BE2C (cell line): ENCODE measurements around the gene CNTN4.

ENCODE experiments used
- DNase-seq: peaks from one replicate; pipeline ENCODE4 v3.0.0-alpha.2; 2020
- H3K27me3 ChIP-seq: fragments of 250-450 bp; sonication (Bioruptor Pico); 2 replicates; pipeline ENCODE4 v1.5.1; 2020; ENCODE audit warnings: mild to moderate bottlenecking
- H3K36me3 ChIP-seq: fragments of 250-450 bp; sonication (Bioruptor Pico); 2 replicates; pipeline ENCODE4 v1.5.1; 2020; ENCODE audit warnings: mild to moderate bottlenecking
- H3K4me1 ChIP-seq: fragments of 250-450 bp; sonication (Bioruptor Pico); 2 replicates; pipeline ENCODE4 v1.5.1; 2020
- H3K4me3 ChIP-seq: 2 replicates; pipeline ENCODE4 v1.5.1; 2011; ENCODE audit warnings: low read depth, low read length
- H3K9me3 ChIP-seq: fragments of 250-450 bp; sonication (Bioruptor Pico); 2 replicates; pipeline ENCODE4 v1.5.1; 2020
- TF ChIP-seq, protein P1 (sequence below): IDR thresholded peaks from 2 replicates; pipeline ENCODE4 v1.5.1; 2012; ENCODE audit warnings: mild to moderate bottlenecking, low read depth, low read length

CNTN4 gene

DNA sequence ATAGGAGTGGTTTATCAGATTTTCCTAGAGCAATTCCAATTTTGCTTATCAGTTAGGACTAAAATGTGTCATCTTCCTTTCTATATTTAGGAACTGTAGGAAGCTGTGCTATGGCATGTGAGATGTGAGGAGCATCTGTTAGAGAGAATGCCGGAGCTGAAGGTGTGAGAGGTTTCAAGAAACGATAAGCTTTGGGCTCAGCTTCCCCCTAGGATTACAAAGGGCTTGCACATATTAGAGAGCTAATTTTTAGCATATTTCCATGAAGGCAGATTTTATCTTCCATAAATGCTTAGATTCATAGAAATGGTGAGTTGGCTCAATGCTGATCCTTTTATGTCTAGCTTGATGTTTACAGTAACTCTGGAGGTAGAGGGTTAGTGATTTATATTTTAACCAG, 120.2 kb downstream of the CNTN4 start:
- Histone ChIP-seq H3K4me1 (no peaks in the 10 kb centered on the region), H3K27me3 (no peaks in the 10 kb centered on the region), H3K4me3 (no peak overlapping the region), H3K36me3 (no peaks in the 10 kb centered on the region), H3K9me3 (no peaks in the 10 kb centered on the region)
- no peak for DNase-seq
- TF ChIP-seq, protein P1, sequence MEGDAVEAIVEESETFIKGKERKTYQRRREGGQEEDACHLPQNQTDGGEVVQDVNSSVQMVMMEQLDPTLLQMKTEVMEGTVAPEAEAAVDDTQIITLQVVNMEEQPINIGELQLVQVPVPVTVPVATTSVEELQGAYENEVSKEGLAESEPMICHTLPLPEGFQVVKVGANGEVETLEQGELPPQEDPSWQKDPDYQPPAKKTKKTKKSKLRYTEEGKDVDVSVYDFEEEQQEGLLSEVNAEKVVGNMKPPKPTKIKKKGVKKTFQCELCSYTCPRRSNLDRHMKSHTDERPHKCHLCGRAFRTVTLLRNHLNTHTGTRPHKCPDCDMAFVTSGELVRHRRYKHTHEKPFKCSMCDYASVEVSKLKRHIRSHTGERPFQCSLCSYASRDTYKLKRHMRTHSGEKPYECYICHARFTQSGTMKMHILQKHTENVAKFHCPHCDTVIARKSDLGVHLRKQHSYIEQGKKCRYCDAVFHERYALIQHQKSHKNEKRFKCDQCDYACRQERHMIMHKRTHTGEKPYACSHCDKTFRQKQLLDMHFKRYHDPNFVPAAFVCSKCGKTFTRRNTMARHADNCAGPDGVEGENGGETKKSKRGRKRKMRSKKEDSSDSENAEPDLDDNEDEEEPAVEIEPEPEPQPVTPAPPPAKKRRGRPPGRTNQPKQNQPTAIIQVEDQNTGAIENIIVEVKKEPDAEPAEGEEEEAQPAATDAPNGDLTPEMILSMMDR = no peak

DNA sequence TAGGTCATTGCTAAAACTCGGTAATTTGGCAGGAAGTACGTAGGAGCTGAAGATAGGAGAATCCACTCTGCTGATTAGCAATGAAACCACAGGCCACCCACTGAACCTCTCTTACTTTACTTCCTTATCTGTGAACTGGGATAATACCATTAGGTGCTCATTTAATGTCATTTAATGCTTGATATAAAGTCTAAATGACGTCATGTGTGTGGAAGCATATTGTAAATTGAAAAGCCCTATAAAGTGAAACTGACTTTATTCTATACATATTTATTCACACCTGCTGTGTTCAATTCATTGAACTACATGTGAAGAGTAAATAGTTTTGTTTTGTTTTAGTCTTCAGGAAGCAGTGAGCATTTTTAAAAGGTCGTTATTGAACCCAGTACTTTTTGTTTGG, 137.5 kb downstream of the CNTN4 start:
- Histone ChIP-seq H3K4me1 (peaks cover 2% of the 10 kb centered on the region; the same call in 1 of the 2 replicates), H3K36me3 (no peaks in the 10 kb centered on the region), H3K9me3 (no peaks in the 10 kb centered on the region), H3K27me3 (no peaks in the 10 kb centered on the region), H3K4me3 (no peak overlapping the region)
- DNase-seq = no peak
- TF ChIP-seq, protein P1 = no peak

DNA sequence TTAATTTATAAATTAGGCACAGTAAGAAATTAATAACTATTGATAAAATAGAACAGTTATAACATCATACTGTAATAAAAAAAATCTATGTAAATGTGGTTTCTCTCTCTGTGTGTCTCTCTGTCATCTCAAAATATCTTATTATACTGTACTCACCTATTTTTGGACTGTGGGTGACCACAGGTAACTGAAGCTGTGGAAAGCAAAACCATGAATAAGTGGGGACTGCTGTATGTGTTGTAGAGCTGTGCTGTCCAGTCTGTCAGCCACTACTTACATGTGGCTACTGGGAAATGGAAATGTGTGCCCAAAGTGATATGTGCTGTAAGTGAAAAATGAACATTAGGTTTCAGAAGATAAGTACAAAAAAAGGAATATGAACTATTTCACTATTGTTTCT, 145.5 kb downstream of the CNTN4 start:
- H3K4me3 ChIP-seq = no peak overlapping the region
- no peaks in the 10 kb centered on the region for H3K27me3 ChIP-seq
- DNase-seq = no peak
- TF ChIP-seq, protein P1 = no peak
- no peaks in the 10 kb centered on the region for H3K36me3 ChIP-seq
- H3K9me3 ChIP-seq = no peaks in the 10 kb centered on the region
- no peaks in the 10 kb centered on the region for H3K4me1 ChIP-seq

DNA sequence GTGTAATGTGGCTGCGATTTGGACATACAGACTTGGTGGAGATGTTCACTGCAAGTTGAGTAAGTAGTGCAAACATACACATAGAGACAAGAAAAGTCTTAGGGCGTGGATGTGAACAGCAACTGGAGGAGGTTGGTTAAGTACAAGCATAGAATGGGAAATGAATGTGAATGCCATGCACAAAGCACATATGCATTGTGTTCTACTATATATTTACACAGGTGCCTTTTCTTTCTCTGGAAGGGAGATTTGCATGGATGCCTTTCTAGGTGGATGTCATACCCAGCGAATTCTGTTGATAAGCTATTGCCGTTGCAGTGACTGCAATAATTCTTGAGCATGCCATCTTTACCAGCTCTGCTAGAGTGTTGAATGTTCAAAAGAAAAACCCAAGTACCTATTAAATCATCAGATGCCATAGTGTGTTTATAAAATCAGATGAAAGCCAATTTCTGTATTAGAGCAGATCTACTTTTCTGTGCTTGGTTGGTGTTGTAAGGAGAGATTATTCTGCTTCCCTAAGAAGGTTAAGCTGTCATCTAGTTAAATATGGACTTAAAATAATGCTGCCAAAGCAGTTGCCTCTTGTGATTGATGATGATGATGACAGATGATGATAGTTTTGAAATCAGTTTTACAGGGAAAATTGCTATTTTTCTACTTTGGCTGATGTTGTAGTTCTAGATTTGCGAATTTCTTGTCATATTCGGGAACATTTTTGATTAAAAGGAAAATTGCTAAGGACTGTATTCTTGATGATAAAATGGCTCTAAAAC, 148.4 kb downstream of the CNTN4 start:
- no peaks in the 10 kb centered on the region for H3K36me3 ChIP-seq
- no peak for DNase-seq
- H3K4me1 ChIP-seq = no peaks in the 10 kb centered on the region
- no peak overlapping the region for H3K4me3 ChIP-seq
- TF ChIP-seq, protein P1 = no peak
- H3K27me3 ChIP-seq = no peaks in the 10 kb centered on the region
- no peaks in the 10 kb centered on the region for H3K9me3 ChIP-seq

DNA sequence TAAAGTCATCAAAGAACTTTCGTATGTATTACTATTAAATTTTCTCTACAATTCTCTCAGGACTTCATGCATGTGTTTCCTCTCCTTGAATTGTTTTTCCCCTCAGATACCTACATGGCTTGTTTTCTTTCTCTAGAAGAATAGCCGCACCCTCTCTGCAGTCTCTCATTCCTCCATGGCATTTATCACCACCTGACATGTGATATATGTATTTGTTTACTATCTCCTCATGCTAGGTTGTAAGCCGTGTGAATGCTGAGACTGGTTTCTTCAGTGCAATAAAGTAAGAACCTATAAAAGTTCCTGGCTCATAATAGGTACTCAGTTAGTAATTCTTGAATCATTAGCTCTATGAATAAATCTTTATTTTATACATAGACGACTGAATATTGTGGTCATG, 149.2 kb downstream of the CNTN4 start:
- H3K4me1 ChIP-seq = no peaks in the 10 kb centered on the region
- no peaks in the 10 kb centered on the region for H3K27me3 ChIP-seq
- no peak for DNase-seq
- no peaks in the 10 kb centered on the region for H3K9me3 ChIP-seq
- TF ChIP-seq, protein P1 = no peak
- no peaks in the 10 kb centered on the region for H3K36me3 ChIP-seq
- H3K4me3 ChIP-seq = no peak overlapping the region

DNA sequence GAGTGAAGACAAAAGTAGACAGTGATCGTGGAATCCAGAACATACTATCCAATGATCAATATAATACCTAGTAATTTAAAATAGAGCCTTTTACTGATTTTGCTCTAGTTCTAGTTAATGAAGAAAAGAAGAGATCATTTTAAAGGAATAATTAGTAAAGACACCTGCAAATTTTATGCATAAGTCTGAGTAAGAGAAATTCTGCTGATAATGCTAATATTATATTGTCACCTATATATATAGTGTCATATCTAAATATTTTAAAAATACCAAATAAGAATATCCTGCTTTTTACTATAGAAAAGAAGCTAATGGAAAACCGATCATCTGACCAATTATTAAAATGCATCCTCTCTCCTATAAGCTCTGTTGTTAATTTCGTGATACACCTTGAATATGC, 152.1 kb downstream of the CNTN4 start:
- TF ChIP-seq, protein P1 = no peak
- no peaks in the 10 kb centered on the region for H3K9me3 ChIP-seq
- H3K4me1 ChIP-seq = no peaks in the 10 kb centered on the region
- no peak for DNase-seq
- H3K27me3 ChIP-seq = no peaks in the 10 kb centered on the region
- H3K4me3 ChIP-seq = no peak overlapping the region
- H3K36me3 ChIP-seq = no peaks in the 10 kb centered on the region
